ENCODE results near the gene PLXNA2.

Gene PLXNA2

GRCh38 chr1:208108646-208109330 lies 135.4 kb downstream of the PLXNA2 start:
- no peak for DNase-seq

DNA sequence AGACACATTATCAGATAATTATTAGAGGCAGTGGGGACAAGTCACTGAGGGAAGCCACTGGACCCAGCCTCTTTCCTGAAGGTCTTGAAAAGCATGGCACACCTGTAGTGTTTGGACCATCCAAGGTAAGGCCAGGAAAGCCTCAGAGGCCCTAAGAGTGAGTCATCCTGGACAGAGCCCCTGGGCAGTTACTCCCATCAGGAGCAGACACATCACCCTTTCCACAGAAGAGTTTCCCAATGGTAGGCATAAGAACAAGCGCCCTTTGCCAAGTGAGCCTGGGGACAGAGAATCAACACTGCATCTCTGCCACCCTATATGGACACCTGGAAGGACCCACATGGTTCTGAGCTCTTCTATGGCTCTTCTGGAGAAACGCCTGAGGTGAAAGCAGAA lies 136.0 kb downstream of the PLXNA2 start:
- DNase-seq = no peak

DNA sequence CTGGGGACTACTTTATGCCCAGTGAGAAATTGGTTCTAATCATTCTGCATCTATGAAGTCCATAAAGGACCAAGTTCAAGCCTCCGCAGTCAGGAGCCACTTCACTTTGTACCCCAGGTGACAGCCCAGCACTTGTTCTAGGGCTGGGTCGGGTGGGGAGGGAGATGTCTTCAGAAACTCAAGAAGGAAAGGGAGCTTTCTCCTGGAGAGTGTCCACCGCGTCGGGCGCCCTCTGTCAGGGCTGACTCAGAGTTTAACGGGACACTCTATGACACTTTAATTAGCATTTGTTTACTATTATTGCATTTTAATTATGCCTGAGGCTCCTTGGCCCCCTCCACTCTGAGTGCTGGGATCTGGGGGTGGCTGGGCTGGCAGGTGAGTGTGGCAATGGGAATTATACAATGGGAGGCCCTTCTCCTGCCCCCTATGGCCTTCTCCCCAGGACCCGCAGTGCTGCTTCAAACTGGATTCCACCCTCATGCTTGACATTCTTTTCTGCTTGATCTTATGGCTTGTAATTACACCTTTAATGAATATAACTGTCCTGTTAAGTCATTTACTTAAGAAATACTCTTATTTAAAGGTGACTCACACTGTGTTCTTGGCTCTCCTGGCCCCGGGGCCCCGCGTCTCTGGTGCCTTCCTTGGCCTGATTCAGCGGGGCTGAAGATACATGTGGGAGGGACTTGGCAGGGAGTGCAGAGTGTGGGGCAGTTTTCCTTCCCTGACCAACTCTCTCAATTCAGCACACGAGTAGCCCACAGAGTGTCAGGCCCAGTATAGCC lies 136.6 kb downstream of the PLXNA2 start:
- no peak for DNase-seq

- no peak for DNase-seq
These were observed 138.0 kb downstream of the PLXNA2 start for GRCh38 chr1:208106218-208106617.

- DNase-seq = no peak
These were observed 138.4 kb downstream of the PLXNA2 start for GRCh38 chr1:208105756-208106155.

GRCh38 chr1:208103597-208104513 lies 140.3 kb downstream of the PLXNA2 start:
- no peak for DNase-seq

- no peak for DNase-seq
These were observed 142.3 kb downstream of the PLXNA2 start for GRCh38 chr1:208101661-208102431.

GRCh38 chr1:208100906-208101305 lies 143.3 kb downstream of the PLXNA2 start:
- DNase-seq = no peak

GRCh38 chr1:208100106-208100505 lies 144.1 kb downstream of the PLXNA2 start:
- no peak for DNase-seq

DNA sequence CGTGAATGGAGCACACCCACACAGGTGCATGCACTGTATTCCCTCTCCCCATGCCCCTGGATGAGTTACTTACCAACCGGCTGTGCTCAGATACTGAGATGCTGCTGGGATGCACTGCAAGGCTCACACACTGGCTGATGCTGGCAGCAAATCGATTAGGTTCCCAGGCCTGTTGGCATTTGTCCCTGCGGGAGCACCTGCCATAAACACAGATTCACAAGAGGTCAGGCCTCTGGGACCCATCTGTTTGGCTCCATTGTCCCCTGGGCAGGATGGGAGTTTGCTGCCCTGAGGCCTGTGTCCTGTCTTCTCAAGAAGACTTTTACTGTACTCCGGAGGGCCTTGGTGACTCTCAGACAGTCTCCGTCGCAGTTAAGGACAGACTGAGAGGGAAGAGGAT lies 145.4 kb downstream of the PLXNA2 start:
- DNase-seq = no peak

- DNase-seq = peak; percentile 41 to 52
These were observed 150.1 kb downstream of the PLXNA2 start for GRCh38 chr1:208093754-208094719.

- no peak for DNase-seq
These were observed 151.1 kb downstream of the PLXNA2 start for GRCh38 chr1:208093046-208093445.

DNA sequence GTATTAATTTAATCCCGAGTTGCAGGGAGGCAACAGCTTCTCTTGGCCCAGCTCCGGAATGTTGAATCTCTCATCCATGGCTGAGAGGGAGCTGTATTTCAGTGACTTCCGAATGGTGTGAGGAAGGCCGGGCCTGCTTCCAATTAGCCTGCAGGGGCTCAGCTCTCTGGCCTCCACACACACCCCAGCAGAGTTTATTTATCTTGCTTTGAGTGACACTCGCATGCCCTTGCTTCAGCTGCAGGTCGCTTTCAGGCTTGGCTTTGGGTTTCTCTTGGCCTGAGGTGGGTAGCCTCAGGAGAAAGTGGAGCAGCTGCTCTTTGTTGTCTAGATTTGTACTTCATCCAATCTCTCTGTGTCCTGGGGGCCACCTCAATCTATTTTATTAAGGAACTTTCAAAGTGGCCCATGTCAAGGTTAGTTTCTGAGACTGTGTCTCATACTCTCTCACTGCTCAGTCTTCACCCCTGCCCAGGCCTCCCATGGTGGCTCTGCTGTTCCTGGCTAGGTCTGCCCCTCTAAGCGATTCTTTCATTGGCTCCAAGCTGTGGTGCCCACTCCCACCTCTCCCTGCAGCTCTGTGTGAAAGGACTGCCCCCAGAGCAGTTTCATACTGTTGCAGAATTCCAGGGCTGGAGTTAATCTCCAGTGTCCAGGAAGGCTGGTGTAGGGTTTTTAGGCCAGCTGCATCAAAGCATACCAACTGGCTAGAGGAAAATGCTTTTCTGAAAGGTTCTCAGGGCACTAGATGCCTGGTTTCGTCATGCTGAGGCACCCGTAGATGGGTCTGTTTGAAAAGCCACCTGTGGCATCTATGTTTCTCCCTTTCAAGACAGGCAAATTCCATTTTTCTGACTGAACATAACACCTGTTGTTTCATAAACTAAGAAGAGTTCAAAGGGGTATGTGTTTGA lies 153.5 kb downstream of the PLXNA2 start:
- no peak for DNase-seq

DNA sequence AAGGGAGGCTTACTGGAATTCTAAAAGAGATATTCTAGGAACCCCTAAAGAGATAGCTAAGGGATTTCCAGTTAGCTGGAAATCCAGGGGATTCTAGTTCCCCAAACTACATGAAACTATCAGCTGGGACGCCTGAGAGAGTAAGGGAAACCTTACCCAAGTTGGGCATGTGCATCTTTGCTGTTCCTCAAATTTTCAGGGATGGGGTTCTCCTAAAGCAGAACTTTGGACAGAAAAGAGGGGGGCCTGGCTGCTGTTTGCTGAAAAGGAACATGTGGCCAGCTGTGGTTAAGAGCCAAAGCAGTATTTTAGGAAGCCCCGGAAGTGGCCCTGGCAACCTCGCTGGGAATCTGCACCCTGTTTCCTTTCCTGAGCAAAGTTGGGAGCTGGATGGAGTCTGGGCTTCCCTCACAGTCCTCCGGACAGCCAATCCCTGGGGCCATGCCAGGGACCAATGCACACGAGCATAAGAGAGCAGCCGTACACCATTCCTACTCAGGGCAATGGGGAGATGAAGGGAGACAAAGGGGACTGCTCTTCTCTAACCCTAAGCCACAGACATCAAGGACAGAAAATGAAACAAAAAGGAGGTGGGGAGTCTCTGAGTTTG lies 154.3 kb downstream of the PLXNA2 start:
- no peak for DNase-seq

DNA sequence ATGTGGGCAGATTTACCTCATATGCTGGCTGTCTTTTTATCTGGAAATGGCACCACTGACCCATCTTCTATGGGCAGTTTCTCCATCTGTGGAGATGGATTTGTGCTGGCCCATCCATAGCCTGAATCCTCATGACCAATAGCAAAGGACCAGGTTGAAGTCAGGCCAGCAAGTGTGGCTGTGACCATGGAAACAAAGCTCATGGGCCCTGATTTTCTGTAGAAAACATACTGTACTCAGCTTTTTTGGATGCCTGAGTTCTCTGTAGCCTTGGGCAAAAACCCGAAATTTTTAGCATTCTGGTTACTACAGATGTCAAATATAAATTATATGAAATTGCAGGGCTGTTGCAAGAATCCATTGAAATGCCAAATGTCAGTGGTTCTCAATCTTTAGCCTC lies 155.0 kb downstream of the PLXNA2 start:
- DNase-seq = no peak

GRCh38 chr1:208088319-208088718 lies 155.9 kb downstream of the PLXNA2 start:
- no peak for DNase-seq

GRCh38 chr1:208085655-208086515 lies 158.3 kb downstream of the PLXNA2 start:
- no peak for DNase-seq

- DNase-seq = no peak
These were observed 159.4 kb downstream of the PLXNA2 start for GRCh38 chr1:208084764-208085163.

DNA sequence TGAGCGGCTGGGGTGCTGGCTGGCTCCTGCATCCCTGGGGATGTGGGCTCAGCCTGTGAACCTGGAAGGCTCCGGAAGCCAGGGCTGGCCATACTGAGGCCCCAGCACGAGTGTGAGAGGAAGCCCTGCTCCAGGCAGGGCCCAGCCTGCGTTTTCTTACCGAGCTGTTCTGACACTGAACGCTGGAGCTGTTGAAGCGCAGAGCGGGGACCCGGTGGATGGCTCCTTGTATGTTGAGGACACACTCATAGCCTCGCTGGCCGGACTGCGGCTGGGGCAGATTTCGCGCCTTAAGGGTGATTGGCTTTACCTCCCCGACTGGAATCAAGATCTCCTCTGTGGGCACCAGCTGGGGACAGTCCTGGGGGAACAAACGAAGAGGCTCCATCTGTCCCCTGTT lies 160.0 kb downstream of the PLXNA2 start:
- no peak for DNase-seq
